Breast epithelium (tissue), 3 donors: ENCODE data around the gene VARS2.

Source experiments
- CTCF ChIP-seq, 3 donors: fragments of 450-650 bp; IDR thresholded peaks; one replicate each; pipeline ENCODE4 v1.5.1; 2016 to 2017; ENCODE audit warnings: antibody characterized with exemption in 3 of 3, mild to moderate bottlenecking in 3 of 3, moderate library complexity in 3 of 3
- POLR2A ChIP-seq: fragments of 450-650 bp; IDR thresholded peaks from one replicate; pipeline ENCODE4 v1.6.1; 2016; ENCODE audit warnings: antibody characterized with exemption, mild to moderate bottlenecking, moderate library complexity

GRCh38 chr6:30864325-30864724 is 49.7 kb upstream of the VARS2 start:
- TF ChIP-seq CTCF (IDR thresholded peaks at IDR 0.05) = no peak
- TF ChIP-seq POLR2A = no peak
